Measurements from ENCODE around the gene SEMA7A.
"Not testable (repeated sequence)": the region's sequence is repeated elsewhere in the genome, so short reads cannot be mapped to it uniquely, and the experiment has no call there.

Gene SEMA7A

GRCh38 chr15:74373056-74373650 lies 60.6 kb downstream of the SEMA7A start:
- DNase-seq (ENCODE audit: low read depth in 3 of 3) = no peak

- no peak for DNase-seq (ENCODE audit: low read depth in 3 of 3)
Measured at GRCh38 chr15:74370471-74370870, 63.3 kb downstream of the SEMA7A start.

- no peak for DNase-seq (ENCODE audit: low read depth in 3 of 3)
Measured at GRCh38 chr15:74369756-74370155, 64.0 kb downstream of the SEMA7A start.

- no peak for DNase-seq (ENCODE audit: low read depth in 3 of 3)
Measured at GRCh38 chr15:74369084-74369745, 64.5 kb downstream of the SEMA7A start.

GRCh38 chr15:74368121-74368520 lies 65.6 kb downstream of the SEMA7A start:
- DNase-seq (ENCODE audit: low read depth in 3 of 3) = no peak

GRCh38 chr15:74367296-74367854 lies 66.4 kb downstream of the SEMA7A start, which contains the start of gene CYP11A1:
Gene CYP11A1, minus strand, starts transcription at chr15:74367646. Its CDS starts 61 bp downstream, at chr15:74367585.
- no peak for DNase-seq (ENCODE audit: low read depth in 3 of 3)

GRCh38 chr15:74365598-74366445 lies 67.9 kb downstream of the SEMA7A start:
- no peak for DNase-seq (ENCODE audit: low read depth in 3 of 3)

- DNase-seq (ENCODE audit: low read depth in 3 of 3) = no peak
Measured at GRCh38 chr15:74364936-74365597, 68.7 kb downstream of the SEMA7A start.

- DNase-seq (ENCODE audit: low read depth in 3 of 3) = no peak
Measured at GRCh38 chr15:74362482-74362881, 71.3 kb downstream of the SEMA7A start.

GRCh38 chr15:74360855-74361254 lies 72.9 kb downstream of the SEMA7A start:
- not testable (repeated sequence) for DNase-seq (ENCODE audit: low read depth in 3 of 3)

GRCh38 chr15:74359376-74359775 lies 74.4 kb downstream of the SEMA7A start:
- DNase-seq (ENCODE audit: low read depth in 3 of 3) = not testable (repeated sequence)

All from stimulated activated CD4-positive, alpha-beta T cell treated with anti-CD3 and anti-CD28 coated beads, TNF-alpha, amount 100 ng/mL, for 24 hours (primary cell).